ENCODE data around the gene ING1.

DNA sequence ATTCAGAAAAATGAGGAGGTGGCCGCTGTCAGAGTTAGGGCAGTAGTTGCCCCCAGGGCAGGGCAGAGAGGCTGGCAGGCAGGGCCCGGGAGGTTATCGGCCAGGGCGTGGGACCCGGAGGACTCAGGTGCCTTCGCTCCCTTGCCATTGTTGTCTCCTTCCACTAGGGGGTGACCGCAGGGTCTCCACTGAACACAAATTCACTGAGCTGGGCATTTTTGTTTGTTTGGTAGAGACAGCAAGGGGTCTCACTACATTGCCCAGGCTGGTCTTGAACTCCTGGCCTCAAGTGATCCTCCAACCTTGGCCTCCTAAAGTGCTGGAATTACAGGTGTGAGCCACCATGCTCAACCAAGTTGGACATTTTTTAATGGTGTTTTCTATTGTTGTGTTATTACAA, 32.6 kb upstream of the ING1 start:
- TF ChIP-seq EP300 (IDR thresholded peaks at IDR 0.05) (no peak), POLR2AphosphoS2 (conservative IDR thresholded peaks at IDR 0.05; ENCODE audit: low read length) (no peak), ZFP36 (IDR thresholded peaks at IDR 0.05; ENCODE audit: borderline replicate concordance, partially characterized antibody) (no peak), GATA3 (IDR thresholded peaks at IDR 0.05; ENCODE audit: borderline replicate concordance) (no peak), POLR2A (IDR thresholded peaks at IDR 0.05; ENCODE audit: low read length) (no peak), ESRRA (IDR thresholded peaks at IDR 0.05; ENCODE audit: borderline replicate concordance, low read length) (no peak), BHLHE40 (IDR thresholded peaks at IDR 0.05; ENCODE audit: low read depth, low read length) (no peak), JUN (IDR thresholded peaks at IDR 0.05) (no peak), RARB (CRISPR knock-in tag; IDR thresholded peaks at IDR 0.05) (no peak)
- TF ChIP-seq, protein P1, sequence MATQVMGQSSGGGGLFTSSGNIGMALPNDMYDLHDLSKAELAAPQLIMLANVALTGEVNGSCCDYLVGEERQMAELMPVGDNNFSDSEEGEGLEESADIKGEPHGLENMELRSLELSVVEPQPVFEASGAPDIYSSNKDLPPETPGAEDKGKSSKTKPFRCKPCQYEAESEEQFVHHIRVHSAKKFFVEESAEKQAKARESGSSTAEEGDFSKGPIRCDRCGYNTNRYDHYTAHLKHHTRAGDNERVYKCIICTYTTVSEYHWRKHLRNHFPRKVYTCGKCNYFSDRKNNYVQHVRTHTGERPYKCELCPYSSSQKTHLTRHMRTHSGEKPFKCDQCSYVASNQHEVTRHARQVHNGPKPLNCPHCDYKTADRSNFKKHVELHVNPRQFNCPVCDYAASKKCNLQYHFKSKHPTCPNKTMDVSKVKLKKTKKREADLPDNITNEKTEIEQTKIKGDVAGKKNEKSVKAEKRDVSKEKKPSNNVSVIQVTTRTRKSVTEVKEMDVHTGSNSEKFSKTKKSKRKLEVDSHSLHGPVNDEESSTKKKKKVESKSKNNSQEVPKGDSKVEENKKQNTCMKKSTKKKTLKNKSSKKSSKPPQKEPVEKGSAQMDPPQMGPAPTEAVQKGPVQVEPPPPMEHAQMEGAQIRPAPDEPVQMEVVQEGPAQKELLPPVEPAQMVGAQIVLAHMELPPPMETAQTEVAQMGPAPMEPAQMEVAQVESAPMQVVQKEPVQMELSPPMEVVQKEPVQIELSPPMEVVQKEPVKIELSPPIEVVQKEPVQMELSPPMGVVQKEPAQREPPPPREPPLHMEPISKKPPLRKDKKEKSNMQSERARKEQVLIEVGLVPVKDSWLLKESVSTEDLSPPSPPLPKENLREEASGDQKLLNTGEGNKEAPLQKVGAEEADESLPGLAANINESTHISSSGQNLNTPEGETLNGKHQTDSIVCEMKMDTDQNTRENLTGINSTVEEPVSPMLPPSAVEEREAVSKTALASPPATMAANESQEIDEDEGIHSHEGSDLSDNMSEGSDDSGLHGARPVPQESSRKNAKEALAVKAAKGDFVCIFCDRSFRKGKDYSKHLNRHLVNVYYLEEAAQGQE (IDR thresholded peaks at IDR 0.05), result no peak
